KOPT-K1 (cell line): ENCODE results near the gene KCNK10.

Experiments used
- H3K27ac ChIP-seq: fragments of 200-600 bp; sonication (generic); 2 replicates; pipeline ENCODE4 v1.5.1; 2016; ENCODE audit warnings: antibody characterized with exemption, mild to moderate bottlenecking, low read depth, low read length; ENCODE audit not compliant: poor library complexity, severe bottlenecking
- H3K36me3 ChIP-seq: fragments of 200-600 bp; sonication (generic); 2 replicates; pipeline ENCODE4 v1.5.1; 2017; ENCODE audit warnings: antibody characterized with exemption, mild to moderate bottlenecking, low read length, moderate library complexity; ENCODE audit not compliant: insufficient read depth
- H3K9me3 ChIP-seq: fragments of 200-600 bp; sonication (generic); 2 replicates; pipeline ENCODE4 v1.5.1; 2017; ENCODE audit warnings: antibody characterized with exemption, low read length, mild to moderate bottlenecking; ENCODE audit not compliant: insufficient read depth, poor library complexity, severe bottlenecking

The KCNK10 gene

DNA sequence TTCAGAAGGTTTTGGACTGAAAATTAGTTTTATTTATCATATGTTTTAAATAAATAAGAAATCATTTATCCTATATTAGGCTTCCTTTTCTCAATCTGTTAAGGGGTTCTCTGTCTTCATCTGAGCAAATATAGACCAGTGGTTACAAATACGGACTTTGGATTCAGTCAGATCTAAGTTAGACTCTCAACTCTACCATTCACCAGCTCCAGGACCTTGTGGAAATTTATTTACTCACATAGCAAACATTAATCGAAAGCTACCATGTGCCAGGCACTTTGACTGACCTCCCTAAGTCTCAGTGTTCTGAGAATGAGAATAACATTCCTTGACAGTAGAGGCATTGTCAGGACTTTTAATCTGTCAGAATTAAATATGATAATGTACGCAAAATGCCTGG, 22.3 kb downstream of the KCNK10 start:
- Histone ChIP-seq H3K36me3 (no peaks in the 10 kb centered on the region), H3K27ac (no peak overlapping the region), H3K9me3 (no peaks in the 10 kb centered on the region)

- Histone ChIP-seq H3K27ac (no peak overlapping the region), H3K9me3 (no peaks in the 10 kb centered on the region), H3K36me3 (no peaks in the 10 kb centered on the region)
Observed at GRCh38 chr14:88299865-88300530, 23.1 kb downstream of the KCNK10 start.

DNA sequence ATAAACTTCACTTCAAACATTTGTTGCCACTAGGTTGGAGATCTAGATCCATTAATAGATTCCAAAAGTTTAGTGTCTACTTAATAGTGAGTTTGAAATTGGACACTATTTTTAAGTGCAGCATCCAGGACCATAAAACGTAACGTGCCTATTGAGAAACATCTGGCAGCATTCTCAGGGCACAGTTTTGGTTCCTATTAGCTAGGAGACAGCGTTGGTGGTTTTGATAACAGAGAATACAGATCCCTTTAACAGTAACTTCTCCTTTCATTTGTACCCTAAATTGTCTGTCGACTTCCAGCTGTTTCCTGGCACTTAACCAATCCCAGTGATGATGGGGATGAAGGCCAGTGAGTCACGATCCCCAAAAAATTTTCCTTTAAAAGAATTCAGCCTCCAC, 25.8 kb downstream of the KCNK10 start:
- Histone ChIP-seq H3K9me3 (no peaks in the 10 kb centered on the region), H3K36me3 (no peaks in the 10 kb centered on the region), H3K27ac (no peak overlapping the region)

DNA sequence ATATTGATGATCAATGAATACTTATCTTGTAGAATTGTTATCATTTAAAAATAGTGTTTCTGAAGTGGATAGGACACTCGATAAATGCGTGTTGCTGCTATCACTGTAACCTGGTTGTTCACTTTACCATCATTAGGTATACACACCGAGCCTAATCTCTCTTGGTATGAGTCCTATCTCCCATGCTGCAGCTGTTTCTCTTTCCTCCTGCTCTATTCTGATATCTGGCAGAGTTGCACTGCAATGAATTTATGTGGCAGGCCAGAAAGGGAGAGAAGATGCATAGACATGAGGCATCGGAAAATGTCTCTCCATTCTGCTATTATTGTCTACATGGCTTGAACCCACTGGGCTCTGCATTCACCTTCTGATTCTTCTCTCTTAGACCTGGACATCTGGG, 26.7 kb downstream of the KCNK10 start:
- no peaks in the 10 kb centered on the region for H3K9me3 ChIP-seq
- H3K36me3 ChIP-seq: no peaks in the 10 kb centered on the region
- no peak overlapping the region for H3K27ac ChIP-seq

DNA sequence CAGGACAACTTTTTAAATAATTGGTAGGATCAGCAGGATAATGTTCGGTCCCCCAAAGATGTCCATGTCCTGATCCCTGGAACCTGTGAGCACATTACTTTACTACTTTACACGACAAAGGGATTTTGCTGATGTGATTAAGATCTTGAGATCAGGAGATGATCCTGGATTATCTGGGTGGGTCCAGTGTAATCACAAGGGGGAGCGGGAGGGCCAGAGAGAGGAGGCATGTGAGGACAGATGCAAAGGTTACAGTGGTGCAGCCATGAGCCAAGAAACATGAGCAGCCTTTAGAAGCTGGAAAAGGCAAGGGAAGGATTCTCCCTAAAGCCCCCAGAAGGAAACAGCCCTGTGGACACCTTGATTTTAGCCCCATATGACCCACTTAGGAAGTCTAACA, 33.1 kb downstream of the KCNK10 start:
- H3K27ac ChIP-seq: no peak overlapping the region
- no peaks in the 10 kb centered on the region for H3K36me3 ChIP-seq
- no peaks in the 10 kb centered on the region for H3K9me3 ChIP-seq

DNA sequence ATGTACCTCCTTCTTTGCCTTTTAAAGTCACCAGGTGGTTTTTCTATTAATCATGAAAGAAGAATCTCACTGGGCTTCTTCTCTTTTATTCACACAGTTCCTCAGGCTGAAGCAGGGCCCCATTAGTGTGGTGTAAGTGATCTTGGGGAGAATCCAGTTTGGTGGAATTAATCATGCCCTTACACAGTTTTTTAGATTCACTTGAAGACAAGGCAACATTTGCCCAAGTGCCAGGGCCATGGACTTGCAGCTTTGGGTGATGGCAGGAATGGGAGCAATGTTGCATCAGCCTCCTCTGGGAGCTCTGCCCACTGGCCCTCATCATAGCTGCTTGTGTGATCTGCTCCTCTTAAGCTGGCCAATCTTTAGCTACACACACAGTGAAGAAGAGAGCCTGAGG, 33.8 kb downstream of the KCNK10 start:
- Histone ChIP-seq H3K9me3 (no peaks in the 10 kb centered on the region), H3K27ac (no peak overlapping the region), H3K36me3 (no peaks in the 10 kb centered on the region)

DNA sequence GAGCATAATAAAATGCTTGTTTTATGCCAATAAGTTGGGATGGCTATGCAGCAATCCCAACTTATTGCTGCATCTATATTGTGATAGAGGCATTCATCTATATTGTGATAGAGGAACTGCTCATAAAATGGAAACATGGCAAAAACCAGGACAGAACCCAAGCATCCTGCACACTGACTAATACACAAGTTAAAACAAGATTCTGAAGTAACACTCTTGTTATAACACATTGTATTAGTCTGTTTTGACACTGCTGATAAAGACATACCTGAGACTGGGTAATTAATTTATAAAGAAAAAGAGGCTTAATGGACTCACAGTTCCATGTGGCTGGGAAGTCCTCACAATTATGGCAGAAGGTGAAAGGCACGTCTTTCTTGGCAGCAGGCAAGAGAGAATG, 36.8 kb downstream of the KCNK10 start:
- no peaks in the 10 kb centered on the region for H3K36me3 ChIP-seq
- H3K27ac ChIP-seq: no peak overlapping the region
- no peaks in the 10 kb centered on the region for H3K9me3 ChIP-seq

GRCh38 chr14:88281447-88281846, 41.6 kb downstream of the KCNK10 start:
- H3K36me3 ChIP-seq: no peaks in the 10 kb centered on the region
- no peak overlapping the region for H3K27ac ChIP-seq
- H3K9me3 ChIP-seq: no peaks in the 10 kb centered on the region

DNA sequence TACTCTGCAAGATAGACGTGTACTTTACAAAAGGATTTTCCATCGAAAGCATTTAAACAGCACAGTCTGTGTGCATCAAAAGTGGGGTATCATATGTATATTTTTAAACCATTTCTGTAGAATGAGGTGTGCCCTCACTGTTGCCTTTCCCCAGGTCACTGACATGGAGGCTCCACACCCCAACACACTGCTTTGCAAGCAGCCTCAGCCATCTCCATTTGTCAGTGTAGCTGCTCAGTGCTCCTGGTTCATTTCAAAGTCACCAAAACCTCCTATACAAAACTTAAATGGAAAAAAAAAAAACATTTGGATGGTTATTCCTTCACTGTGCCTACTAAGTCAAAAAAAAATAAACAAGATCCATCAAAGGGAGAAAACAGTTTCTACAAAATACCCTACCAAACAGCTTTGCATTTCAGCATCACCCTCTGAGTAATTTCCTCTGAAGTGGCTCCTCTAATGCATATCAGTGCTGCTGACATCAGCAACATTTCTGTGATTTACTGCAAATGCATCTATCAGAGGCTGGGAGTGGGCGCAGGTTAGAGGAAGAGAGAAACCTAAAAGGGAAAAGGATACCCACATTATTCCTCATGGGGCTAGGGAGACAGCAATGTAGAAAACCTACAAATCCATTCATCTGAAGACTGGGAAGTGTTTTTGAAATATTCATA, 46.0 kb downstream of the KCNK10 start:
- Histone ChIP-seq H3K36me3 (no peaks in the 10 kb centered on the region), H3K27ac (no peak overlapping the region), H3K9me3 (no peaks in the 10 kb centered on the region)

GRCh38 chr14:88272390-88273269, 50.4 kb downstream of the KCNK10 start:
- Histone ChIP-seq H3K27ac (no peak overlapping the region), H3K36me3 (no peaks in the 10 kb centered on the region), H3K9me3 (no peaks in the 10 kb centered on the region)

GRCh38 chr14:88271205-88271604, 51.9 kb downstream of the KCNK10 start:
- no peaks in the 10 kb centered on the region for H3K36me3 ChIP-seq
- H3K27ac ChIP-seq: no peak overlapping the region
- no peaks in the 10 kb centered on the region for H3K9me3 ChIP-seq

GRCh38 chr14:88270776-88271175, 52.3 kb downstream of the KCNK10 start:
- Histone ChIP-seq H3K9me3 (no peaks in the 10 kb centered on the region), H3K36me3 (no peaks in the 10 kb centered on the region), H3K27ac (no peak overlapping the region)

DNA sequence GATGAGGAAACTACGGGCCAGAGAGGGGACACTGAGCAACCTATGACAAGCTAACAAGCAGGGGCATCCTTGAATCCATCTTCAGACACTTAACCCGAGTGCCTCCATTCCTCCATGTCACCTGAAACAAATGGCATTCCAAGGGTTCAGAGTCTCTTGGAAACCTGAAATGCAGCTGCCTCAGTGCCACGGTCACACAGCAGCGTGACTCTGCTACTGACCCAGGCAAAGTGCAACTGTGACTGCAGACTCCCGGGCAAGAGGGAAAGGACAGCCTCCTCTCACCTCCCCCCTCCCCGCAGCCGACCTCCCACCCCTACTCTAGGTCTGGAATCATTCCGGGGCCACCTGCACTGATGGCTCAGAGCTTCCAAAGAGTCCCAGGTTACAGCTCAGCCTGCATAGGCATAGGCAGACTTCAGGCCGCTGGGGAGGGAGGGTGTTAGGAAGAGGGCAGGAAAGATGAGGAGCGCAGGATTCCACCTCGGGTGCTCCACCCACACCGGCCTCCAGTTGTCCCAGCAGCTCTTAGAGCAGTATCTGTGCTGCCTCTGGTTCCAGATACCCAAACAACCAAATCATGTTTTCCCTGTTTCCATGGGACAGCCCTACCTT, 53.2 kb downstream of the KCNK10 start:
- Histone ChIP-seq H3K9me3 (no peaks in the 10 kb centered on the region), H3K36me3 (no peaks in the 10 kb centered on the region), H3K27ac (no peak overlapping the region)

- no peaks in the 10 kb centered on the region for H3K9me3 ChIP-seq
- H3K27ac ChIP-seq: no peak overlapping the region
- no peaks in the 10 kb centered on the region for H3K36me3 ChIP-seq
Observed at GRCh38 chr14:88266474-88266873, 56.6 kb downstream of the KCNK10 start.

GRCh38 chr14:88264116-88264515, 59.0 kb downstream of the KCNK10 start:
- H3K36me3 ChIP-seq: no peaks in the 10 kb centered on the region
- H3K27ac ChIP-seq: no peak overlapping the region
- H3K9me3 ChIP-seq: no peaks in the 10 kb centered on the region
